Measurements from ENCODE around the gene RNLS. TPM values are rescaled to one million over a fixed set of nuclear protein-coding genes. Genes with fewer than 3 reads are reported as not detected.

Gene RNLS
- polyA plus RNA-seq, 1 experiment: 6.1 TPM

DNA sequence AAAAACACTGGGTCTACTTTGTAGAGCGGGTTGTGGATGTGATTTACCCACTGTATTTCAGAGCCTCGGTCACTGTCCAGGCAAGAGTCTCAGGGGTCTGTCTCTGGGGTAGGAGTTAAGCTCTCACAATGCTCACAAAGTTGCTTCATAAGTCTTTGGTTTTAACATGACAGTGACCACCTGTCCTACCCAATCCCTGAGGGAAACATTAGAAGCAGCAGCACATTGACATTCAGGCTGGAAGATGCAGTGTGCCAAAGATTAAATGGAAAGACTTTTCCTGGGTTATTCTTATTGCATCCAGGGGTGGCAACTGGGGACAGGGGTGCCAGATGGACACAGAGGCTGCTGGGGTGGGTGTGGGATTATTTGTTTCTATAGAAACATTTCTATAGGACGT, 330.0 kb downstream of the RNLS start:
- no peaks in the 10 kb centered on the region for H3K27me3 ChIP-seq (ENCODE audit: control insufficient read depth, insufficient read depth, low read length)
- ChIA-PET POLR2A (no interaction called here), CTCF (interaction anchor here (1.4 kb wide), 1 partner anchor 137 kb away, joined by 3 read pairs; no protein-coding TSS in a partner anchor)
- TF ChIP-seq, protein P1, sequence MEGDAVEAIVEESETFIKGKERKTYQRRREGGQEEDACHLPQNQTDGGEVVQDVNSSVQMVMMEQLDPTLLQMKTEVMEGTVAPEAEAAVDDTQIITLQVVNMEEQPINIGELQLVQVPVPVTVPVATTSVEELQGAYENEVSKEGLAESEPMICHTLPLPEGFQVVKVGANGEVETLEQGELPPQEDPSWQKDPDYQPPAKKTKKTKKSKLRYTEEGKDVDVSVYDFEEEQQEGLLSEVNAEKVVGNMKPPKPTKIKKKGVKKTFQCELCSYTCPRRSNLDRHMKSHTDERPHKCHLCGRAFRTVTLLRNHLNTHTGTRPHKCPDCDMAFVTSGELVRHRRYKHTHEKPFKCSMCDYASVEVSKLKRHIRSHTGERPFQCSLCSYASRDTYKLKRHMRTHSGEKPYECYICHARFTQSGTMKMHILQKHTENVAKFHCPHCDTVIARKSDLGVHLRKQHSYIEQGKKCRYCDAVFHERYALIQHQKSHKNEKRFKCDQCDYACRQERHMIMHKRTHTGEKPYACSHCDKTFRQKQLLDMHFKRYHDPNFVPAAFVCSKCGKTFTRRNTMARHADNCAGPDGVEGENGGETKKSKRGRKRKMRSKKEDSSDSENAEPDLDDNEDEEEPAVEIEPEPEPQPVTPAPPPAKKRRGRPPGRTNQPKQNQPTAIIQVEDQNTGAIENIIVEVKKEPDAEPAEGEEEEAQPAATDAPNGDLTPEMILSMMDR (IDR thresholded peaks at IDR 0.05; ENCODE audit: low read depth, low read length): no peak
- no peak for DNase-seq (ENCODE audit: low read depth, low spot score)
- no peak overlapping the region for H3K4me3 ChIP-seq (ENCODE audit: low read depth, low read length)
- no peak overlapping the region for H3K27ac ChIP-seq (ENCODE audit: low read depth, low read length)
- no peaks in the 10 kb centered on the region; the same call in 1 of the 2 replicates for H3K9me3 ChIP-seq (ENCODE audit: control insufficient read depth, insufficient read depth, low read length)

DNA sequence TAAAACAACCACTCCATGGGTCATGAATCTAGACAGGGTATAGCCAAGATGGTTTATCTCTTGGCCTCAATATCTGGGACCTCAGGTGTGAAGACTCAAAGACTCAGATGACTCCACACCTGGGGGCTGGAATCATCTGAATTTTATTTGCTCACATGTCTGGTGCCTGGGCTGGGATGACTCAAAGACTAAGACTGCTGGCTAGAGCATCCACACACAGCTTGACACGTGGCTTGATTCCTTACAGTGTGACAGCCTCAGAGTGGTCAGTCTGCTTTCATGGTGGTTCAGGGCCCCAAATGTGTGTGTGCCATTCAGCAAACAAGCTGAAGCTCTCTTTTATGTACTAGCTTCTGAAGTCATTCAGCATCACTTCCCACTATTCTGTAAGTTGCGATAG, 333.7 kb downstream of the RNLS start:
- TF ChIP-seq, protein P1 (IDR thresholded peaks at IDR 0.05; ENCODE audit: low read depth, low read length): no peak
- ChIA-PET POLR2A (no interaction called here), CTCF (interaction anchor here (0.6 kb wide), 1 partner anchor 77 kb away, joined by 3 read pairs; no protein-coding TSS in a partner anchor)
- Histone ChIP-seq H3K27me3 (ENCODE audit: control insufficient read depth, insufficient read depth, low read length) (no peaks in the 10 kb centered on the region), H3K27ac (ENCODE audit: low read depth, low read length) (no peak overlapping the region), H3K4me3 (ENCODE audit: low read depth, low read length) (no peak overlapping the region), H3K9me3 (ENCODE audit: control insufficient read depth, insufficient read depth, low read length) (no peaks in the 10 kb centered on the region)
- DNase-seq (ENCODE audit: low read depth, low spot score): no peak

DNA sequence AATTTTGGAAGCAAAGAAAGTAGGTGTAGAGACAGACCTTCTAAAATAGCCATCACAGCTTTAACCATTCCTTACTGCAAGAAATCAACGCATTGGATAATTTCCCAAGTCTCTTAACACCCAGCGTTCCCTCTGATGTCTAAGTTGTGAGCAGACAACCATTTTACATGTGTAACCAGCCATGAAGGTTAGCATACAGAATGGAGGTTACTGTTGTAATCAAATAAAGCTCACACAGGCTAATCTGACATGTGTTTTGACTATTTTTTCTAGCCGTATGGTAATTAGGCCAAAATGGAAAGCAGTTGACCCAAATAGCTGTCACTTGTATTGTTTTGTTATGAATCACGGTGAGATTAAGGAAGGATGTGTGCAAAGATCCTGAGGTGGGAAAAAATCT, 336.4 kb downstream of the RNLS start:
- Histone ChIP-seq H3K27ac (ENCODE audit: low read depth, low read length) (no peak overlapping the region), H3K4me3 (ENCODE audit: low read depth, low read length) (no peak overlapping the region), H3K9me3 (ENCODE audit: control insufficient read depth, insufficient read depth, low read length) (no peaks in the 10 kb centered on the region), H3K27me3 (ENCODE audit: control insufficient read depth, insufficient read depth, low read length) (no peaks in the 10 kb centered on the region)
- TF ChIP-seq, protein P1 (IDR thresholded peaks at IDR 0.05; ENCODE audit: low read depth, low read length): no peak
- no peak for DNase-seq (ENCODE audit: low read depth, low spot score)
- ChIA-PET POLR2A (interaction anchor here (0.7 kb wide), 1 partner anchor 204 kb away, joined by 3 read pairs; no protein-coding TSS in a partner anchor), CTCF (no interaction called here)

DNA sequence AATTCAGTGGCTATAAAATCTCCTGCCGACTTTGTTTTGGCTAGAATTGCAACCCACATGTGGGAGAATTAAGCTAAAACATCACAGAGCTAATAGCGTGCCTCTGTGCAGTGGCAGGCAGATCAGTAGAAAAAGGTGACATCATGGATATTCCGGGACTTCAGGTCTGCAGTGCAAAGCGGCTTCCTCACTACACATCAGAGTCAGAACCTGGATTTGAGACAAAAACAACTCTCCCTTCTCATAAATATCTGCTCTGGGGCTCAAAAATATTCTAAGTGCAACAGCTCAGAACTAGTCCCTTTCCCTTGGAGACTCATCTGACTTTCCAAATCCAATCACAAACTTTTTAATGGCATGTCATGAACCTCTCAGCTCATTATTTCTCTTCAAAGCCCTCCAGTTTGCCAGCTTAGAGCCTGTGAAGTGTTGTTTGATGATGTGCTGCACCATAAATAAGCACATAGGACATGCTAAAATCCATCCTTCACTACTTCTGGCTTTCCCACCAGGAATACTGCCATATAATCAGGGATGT, 337.1 kb downstream of the RNLS start:
- CTCF ChIA-PET: no interaction called here
- Histone ChIP-seq H3K4me3 (ENCODE audit: low read depth, low read length) (no peak overlapping the region), H3K9me3 (ENCODE audit: control insufficient read depth, insufficient read depth, low read length) (no peaks in the 10 kb centered on the region), H3K27ac (ENCODE audit: low read depth, low read length) (no peak overlapping the region), H3K27me3 (ENCODE audit: control insufficient read depth, insufficient read depth, low read length) (no peaks in the 10 kb centered on the region)
- POLR2A ChIA-PET: no interaction called here
- DNase-seq (ENCODE audit: low read depth, low spot score): no peak
- TF ChIP-seq, protein P1 (IDR thresholded peaks at IDR 0.05; ENCODE audit: low read depth, low read length): no peak

DNA sequence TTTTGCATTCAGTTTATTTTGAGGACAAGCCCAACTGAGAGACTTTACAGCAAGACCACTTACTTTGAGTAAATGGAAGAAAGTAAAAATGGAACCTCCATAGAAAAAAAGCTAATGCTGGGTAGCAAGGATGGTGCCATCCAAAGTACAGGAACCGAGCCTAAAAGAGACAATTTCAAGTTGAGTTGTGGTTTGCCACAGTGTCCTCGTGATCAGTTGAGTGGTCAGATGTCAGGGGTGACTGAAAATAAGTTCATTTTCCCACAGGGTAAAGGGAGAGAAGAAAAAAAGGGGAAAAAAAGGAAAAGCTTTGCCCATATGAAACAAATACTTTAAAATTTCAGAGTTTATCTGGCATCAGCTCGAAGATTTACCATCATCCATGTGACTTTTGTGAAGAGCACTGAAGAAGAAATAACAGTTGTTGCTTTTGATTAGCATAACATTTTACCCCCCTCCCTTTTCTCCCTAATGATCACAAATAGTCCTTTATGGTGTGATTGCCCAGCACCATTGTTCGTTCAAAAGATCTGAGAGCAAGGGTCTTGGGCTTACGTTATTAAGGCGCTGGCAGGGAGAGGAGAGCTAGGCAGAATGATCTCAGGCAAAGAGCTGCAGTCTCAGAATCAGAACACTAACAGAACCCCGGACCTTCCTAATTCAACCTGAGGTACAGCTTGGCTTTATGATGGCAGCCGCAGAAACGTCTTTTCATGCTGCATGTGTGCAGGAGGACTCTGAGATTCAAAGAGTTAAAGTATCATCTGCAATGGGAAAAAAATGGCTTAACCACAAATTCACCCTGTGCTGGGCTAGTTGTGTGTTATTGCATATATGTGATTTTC, 338.1 kb downstream of the RNLS start:
- TF ChIP-seq, protein P1 (IDR thresholded peaks at IDR 0.05; ENCODE audit: low read depth, low read length): no peak
- no peak for DNase-seq (ENCODE audit: low read depth, low spot score)
- H3K27me3 ChIP-seq (ENCODE audit: control insufficient read depth, insufficient read depth, low read length): no peaks in the 10 kb centered on the region
- H3K4me3 ChIP-seq (ENCODE audit: low read depth, low read length): no peak overlapping the region
- ChIA-PET CTCF (no interaction called here), POLR2A (no interaction called here)
- H3K27ac ChIP-seq (ENCODE audit: low read depth, low read length): no peak overlapping the region
- no peaks in the 10 kb centered on the region for H3K9me3 ChIP-seq (ENCODE audit: control insufficient read depth, insufficient read depth, low read length)
